22Rv1 (cell line): Measurements from ENCODE around the gene NANOGP8.
"Not testable (repeated sequence)": the region's sequence is repeated elsewhere in the genome, so short reads cannot be mapped to it uniquely, and the experiment has no call there.

ENCODE experiments used
- CTCF ChIP-seq: fragments of 450-650 bp; IDR thresholded peaks from 2 replicates; pipeline ENCODE4 v1.5.1; 2017; ENCODE audit warnings: mild to moderate bottlenecking
- ZFX ChIP-seq: fragments of 450-650 bp; IDR thresholded peaks from 2 replicates; pipeline ENCODE4 v1.6.1; 2017; ENCODE audit warnings: antibody characterized with exemption, borderline replicate concordance

GRCh38 chr15:35082371-35083348 lies 2.4 kb downstream of the NANOGP8 start:
- not testable (repeated sequence) for TF ChIP-seq CTCF, ZFX
